WERI-Rb-1 (cell line): Measurements from ENCODE around the gene GTF2B.
"Not testable (repeated sequence)": the region's sequence is repeated elsewhere in the genome, so short reads cannot be mapped to it uniquely, and the experiment has no call there.

Experiments used
- DNase-seq: peaks from one replicate; pipeline ENCODE4 v3.0.0-alpha.2; 2020
- H3K27ac ChIP-seq: fragments of 250-450 bp; sonication (Bioruptor Pico); 2 replicates; pipeline ENCODE4 v1.5.1; 2020; ENCODE audit warnings: mild to moderate bottlenecking, moderate library complexity
- H3K27me3 ChIP-seq: fragments of 250-450 bp; sonication (Bioruptor Pico); 2 replicates; pipeline ENCODE4 v1.5.1; 2021; ENCODE audit warnings: mild to moderate bottlenecking, low read depth, moderate library complexity; ENCODE audit not compliant: insufficient read depth, severe bottlenecking
- H3K36me3 ChIP-seq: fragments of 250-450 bp; sonication (Bioruptor Pico); 2 replicates; pipeline ENCODE4 v1.5.1; 2020; ENCODE audit warnings: mild to moderate bottlenecking, moderate library complexity
- H3K4me3 ChIP-seq: 2 replicates; pipeline ENCODE4 v1.5.1; 2011; ENCODE audit warnings: low read depth, mild to moderate bottlenecking, control low read depth, low read length
- H3K9me3 ChIP-seq: fragments of 250-450 bp; sonication (Bioruptor Pico); 2 replicates; pipeline ENCODE4 v1.5.1; 2021; ENCODE audit warnings: mild to moderate bottlenecking, moderate library complexity; ENCODE audit not compliant: severe bottlenecking
- TF ChIP-seq, protein P1 (sequence below): IDR thresholded peaks from 2 replicates; pipeline ENCODE4 v1.5.1; 2011; ENCODE audit warnings: low read depth, mild to moderate bottlenecking, control low read depth, inconsistent platforms, low read length

Gene GTF2B

DNA sequence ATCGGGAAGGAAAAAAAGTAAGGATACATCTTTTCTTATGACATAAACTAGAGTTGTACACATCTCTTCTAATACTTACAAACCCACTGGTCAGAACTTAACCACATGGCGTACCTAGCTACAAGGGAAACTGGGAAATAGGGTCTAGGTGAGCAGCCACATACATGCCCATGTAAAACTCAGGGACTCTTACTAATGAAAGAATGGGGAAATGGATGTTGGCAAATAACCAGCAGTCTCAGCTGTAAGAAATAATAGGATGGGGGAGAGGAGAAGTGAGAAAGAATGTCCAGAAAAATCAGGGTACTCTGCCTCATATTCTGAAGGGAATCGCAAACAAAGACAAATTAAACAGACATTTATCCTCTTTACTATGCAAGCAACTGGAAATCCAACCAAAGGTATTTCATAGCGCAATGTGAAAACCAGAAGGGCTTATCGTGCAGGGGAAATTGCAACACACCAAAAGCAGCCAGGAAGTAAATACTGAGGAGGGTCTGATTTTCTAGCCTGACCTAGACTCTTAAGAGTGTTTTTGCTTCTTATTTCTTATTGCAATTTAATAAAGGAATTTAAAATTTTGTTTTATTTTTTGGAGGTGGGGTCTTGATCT is 17.5 kb downstream of the GTF2B start:
- Histone ChIP-seq H3K9me3 (no peaks in the 10 kb centered on the region), H3K27ac (no peak overlapping the region), H3K4me3 (no peak overlapping the region), H3K36me3 (peaks cover 9% of the 10 kb centered on the region), H3K27me3 (no peaks in the 10 kb centered on the region)
- TF ChIP-seq, protein P1, sequence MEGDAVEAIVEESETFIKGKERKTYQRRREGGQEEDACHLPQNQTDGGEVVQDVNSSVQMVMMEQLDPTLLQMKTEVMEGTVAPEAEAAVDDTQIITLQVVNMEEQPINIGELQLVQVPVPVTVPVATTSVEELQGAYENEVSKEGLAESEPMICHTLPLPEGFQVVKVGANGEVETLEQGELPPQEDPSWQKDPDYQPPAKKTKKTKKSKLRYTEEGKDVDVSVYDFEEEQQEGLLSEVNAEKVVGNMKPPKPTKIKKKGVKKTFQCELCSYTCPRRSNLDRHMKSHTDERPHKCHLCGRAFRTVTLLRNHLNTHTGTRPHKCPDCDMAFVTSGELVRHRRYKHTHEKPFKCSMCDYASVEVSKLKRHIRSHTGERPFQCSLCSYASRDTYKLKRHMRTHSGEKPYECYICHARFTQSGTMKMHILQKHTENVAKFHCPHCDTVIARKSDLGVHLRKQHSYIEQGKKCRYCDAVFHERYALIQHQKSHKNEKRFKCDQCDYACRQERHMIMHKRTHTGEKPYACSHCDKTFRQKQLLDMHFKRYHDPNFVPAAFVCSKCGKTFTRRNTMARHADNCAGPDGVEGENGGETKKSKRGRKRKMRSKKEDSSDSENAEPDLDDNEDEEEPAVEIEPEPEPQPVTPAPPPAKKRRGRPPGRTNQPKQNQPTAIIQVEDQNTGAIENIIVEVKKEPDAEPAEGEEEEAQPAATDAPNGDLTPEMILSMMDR, result no peak
- no peak for DNase-seq

DNA sequence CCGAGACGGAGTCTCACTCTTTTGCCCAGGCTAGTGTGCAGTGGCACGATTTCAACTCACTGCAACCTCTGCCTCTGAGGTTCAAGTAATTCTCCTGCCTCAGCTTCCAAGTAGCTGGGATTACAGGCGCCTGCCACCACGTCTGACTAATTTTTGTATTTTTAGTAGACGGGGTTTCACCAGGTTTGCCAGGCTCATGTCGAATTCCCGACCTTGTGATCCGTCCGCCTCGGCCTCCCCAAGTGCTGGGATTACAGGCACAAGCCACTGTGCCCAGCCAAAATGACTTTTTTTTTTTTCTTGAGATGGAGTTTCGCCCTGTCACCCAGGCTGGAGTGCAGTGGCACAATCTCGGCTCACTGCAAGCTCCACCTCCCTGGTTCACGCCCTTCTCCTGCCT is 21.7 kb downstream of the GTF2B start:
- not testable (repeated sequence) for H3K27me3 ChIP-seq, H3K27ac ChIP-seq, H3K9me3 ChIP-seq, H3K36me3 ChIP-seq, H3K4me3 ChIP-seq, DNase-seq

DNA sequence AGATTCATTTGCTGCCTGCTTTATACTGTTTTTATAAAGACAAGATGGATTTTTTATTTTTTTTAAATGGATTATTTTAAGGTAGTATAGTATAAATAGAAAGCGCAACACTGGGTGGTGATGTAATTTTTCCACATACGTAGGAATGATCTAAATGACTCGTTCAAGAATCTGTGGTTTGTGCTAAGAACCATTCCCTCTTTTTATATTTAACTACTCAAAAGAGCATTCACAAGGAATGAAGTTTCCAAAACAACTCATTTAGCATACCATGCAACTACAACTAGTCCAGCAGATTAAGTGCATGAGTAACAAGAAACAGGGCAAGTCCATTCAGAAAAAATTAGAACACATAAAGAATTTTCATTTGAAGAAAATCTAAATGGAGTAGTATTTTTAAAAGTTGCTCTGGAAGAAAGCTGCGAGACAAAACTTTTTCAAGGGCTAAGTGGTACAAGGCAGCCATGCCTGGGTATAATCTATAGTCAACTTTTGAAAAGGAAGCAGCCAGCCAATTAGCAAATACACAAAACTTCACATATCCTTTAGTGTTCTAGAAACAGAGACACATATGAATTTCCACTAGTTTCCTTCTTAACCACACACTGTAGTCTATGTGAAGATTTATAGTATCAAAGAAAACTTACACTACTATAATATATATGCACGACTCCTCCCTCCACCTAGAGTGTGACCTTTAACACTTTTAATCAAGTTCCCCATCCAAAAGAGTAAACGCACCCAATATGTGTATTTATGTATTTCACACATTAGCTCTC is 23.4 kb downstream of the GTF2B start:
- no peak for DNase-seq
- Histone ChIP-seq H3K9me3 (no peaks in the 10 kb centered on the region), H3K4me3 (no peak overlapping the region), H3K27me3 (no peaks in the 10 kb centered on the region), H3K27ac (no peak overlapping the region), H3K36me3 (peaks cover 3% of the 10 kb centered on the region)
- TF ChIP-seq, protein P1, result no peak

DNA sequence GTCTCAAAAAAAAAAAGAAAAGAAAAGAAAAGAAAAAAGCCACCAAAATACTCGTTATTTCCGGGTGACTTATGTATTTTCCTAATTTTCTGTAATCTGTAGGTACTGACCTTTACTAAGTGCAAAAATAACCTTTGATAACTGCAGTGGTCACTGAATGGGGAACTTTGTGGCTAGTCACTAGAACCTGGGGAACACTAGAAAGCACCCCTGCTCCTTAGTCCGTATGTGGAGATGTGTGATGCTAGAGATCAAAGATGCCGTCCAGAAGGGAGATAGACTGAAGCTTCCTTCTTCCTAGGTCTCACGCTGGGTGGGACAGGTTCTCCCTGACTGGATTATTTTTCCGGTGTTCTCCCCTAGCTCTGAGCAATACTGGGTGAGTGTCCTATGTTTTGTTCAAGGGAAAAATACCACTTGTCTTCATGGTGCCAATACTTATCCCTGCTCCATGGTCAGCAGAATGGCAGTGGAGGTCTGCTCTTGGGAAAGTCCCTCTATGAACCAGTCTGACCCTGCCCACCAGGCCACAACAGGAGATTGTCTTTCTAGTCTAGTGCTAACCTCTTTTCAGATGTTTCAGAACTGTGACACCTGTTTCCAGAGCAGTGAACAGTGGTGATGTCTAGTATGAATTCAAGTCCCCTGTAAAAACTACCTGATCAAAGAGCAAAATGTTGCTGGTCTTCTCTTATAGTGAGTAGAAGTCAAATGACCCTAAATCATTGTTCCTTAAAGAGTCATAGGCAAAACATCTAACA is 39.9 kb downstream of the GTF2B start:
- no peaks in the 10 kb centered on the region for H3K27me3 ChIP-seq
- H3K27ac ChIP-seq, result no peak overlapping the region
- H3K36me3 ChIP-seq, result peaks cover 35% of the 10 kb centered on the region
- no peak overlapping the region for H3K4me3 ChIP-seq
- DNase-seq, result no peak
- H3K9me3 ChIP-seq, result no peaks in the 10 kb centered on the region
- TF ChIP-seq, protein P1, result no peak

DNA sequence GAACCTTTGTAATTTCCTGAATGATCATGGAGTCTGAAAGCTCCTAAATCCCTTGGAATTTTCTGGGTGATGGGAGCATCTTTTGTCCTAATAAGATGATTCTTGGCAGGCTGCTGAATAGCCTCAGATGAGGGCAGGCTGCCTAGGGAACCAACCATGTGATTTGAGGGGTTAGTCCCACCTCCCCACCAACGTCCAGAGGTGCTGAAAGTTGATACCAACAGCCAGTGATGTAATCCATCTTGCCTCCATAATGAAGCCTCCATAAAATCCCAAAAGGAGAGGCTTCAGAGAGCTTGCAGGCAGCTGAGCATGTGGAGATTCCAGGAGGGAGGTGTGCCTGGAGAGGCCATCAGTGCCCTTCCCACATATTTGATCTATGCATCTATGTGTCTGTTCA is 43.7 kb downstream of the GTF2B start:
- no peak for DNase-seq
- no peak overlapping the region for H3K27ac ChIP-seq
- no peak overlapping the region for H3K4me3 ChIP-seq
- H3K9me3 ChIP-seq, result no peaks in the 10 kb centered on the region
- H3K27me3 ChIP-seq, result no peaks in the 10 kb centered on the region
- TF ChIP-seq, protein P1, result no peak
- H3K36me3 ChIP-seq, result peaks cover 14% of the 10 kb centered on the region

DNA sequence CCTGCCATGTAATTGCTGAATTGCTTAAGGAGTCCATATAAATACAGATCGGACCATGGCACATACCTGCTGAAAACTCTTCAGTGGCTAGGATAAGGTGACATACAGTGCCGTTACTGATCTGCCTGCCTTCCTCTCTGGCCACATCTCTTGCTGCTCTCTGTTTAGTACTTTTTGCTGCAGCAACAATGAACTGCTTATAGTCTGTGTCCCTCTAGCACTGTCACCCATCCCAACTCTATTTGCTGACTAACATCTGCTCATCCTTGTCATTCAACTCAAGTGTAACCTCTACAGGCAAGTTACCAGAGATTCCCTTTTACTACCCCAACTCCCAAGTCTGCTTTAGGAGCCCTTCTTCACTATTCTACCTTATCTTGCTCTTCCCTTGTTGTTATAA is 65.6 kb downstream of the GTF2B start:
- H3K9me3 ChIP-seq, result no peaks in the 10 kb centered on the region
- TF ChIP-seq, protein P1, result no peak
- H3K36me3 ChIP-seq, result peaks cover 63% of the 10 kb centered on the region
- no peak for DNase-seq
- H3K27me3 ChIP-seq, result no peaks in the 10 kb centered on the region
- H3K4me3 ChIP-seq, result no peak overlapping the region
- no peak overlapping the region for H3K27ac ChIP-seq

DNA sequence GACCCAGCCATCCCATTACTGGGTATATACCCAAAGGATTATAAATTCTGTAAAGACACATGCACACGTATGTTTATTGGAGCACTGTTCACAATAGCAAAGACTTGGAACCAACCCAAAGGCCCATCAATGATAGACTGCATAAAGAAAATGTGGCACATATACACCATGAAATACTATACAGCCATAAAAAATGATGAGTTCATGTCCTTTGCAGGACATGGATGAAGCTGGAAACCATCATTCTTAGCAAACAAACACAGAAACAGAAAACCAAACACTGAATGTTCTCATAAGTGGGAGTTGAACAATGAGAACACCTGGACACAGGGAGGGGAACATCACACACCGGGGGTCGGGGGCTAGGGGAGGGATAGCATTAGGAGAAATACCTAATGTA is 71.7 kb downstream of the GTF2B start:
- peaks cover 70% of the 10 kb centered on the region for H3K36me3 ChIP-seq
- H3K27ac ChIP-seq, H3K4me3 ChIP-seq, H3K9me3 ChIP-seq, H3K27me3 ChIP-seq, DNase-seq: not testable (repeated sequence)
